B cell (primary cell): ENCODE measurements around the gene MTFR2.

ENCODE experiments used
- CTCF ChIP-seq: fragments of 200-600 bp; IDR thresholded peaks from one replicate; pipeline ENCODE4 v1.8.0; 2022; ENCODE audit warnings: antibody characterized with exemption, mild to moderate bottlenecking
- EZH2 ChIP-seq: IDR thresholded peaks from 2 replicates; pipeline ENCODE4 v1.6.1; 2012; ENCODE audit warnings: borderline replicate concordance, low read depth, mild to moderate bottlenecking, moderate library complexity, low read length; ENCODE audit not compliant: insufficient read depth, poor library complexity, severe bottlenecking

DNA sequence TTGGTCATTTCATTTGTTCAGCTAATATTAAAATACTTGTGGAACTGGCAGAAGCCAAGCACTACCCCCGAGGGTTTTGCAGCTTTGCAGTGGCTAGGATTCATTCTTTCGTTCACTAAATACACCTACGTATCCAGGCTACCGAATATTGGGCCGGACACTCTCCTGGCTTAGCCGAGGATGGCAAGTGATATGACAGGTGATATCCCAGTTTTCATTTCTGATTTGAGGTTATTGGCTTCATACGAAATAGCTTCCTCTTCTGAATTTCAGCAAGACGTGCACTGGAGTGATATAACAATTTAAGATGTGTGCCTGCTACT lies 536 bp upstream of the MTFR2 start:
- TF ChIP-seq CTCF (no peak), EZH2 (no peak)
